Ascending aorta (tissue), 2 donors: ENCODE results near the gene KCNG4. TPM values are rescaled to one million over a fixed set of nuclear protein-coding genes. Genes with fewer than 3 reads are reported as not detected.
"Not testable (repeated sequence)": the region's sequence is repeated elsewhere in the genome, so short reads cannot be mapped to it uniquely, and the experiment has no call there.

ENCODE experiments used
- DNase-seq, 2 donors: peaks; one replicate each; pipeline ENCODE4 v3.0.0-alpha.2; 2019; ENCODE audit warnings: low spot score in 2 of 2
- H3K27ac ChIP-seq, 2 donors: fragments of 200-600 bp; sonication (generic); one replicate each; pipeline ENCODE4 v1.5.1; 2016 to 2017; ENCODE audit warnings: mild to moderate bottlenecking in 1 of 2
- H3K27me3 ChIP-seq: fragments of 200-600 bp; sonication (generic); one replicate; pipeline ENCODE4 v1.5.1; 2017
- H3K36me3 ChIP-seq, 2 donors: fragments of 200-600 bp; sonication (generic); one replicate each; pipeline ENCODE4 v1.5.1; 2016
- H3K4me1 ChIP-seq, 2 donors: fragments of 200-600 bp; sonication (generic); one replicate each; pipeline ENCODE4 v1.5.1; 2016 to 2017; ENCODE audit warnings: mild to moderate bottlenecking in 1 of 2
- H3K4me3 ChIP-seq, 2 donors: fragments of 200-600 bp; sonication (generic); one replicate each; pipeline ENCODE4 v1.5.1; 2016 to 2017; ENCODE audit warnings: mild to moderate bottlenecking in 1 of 2
- H3K9me3 ChIP-seq, 2 donors: fragments of 200-600 bp; sonication (generic); one replicate each; pipeline ENCODE4 v1.5.1; 2016
- CTCF ChIP-seq, 3 experiments: fragments of 200-600 bp in 2 of 3; fragments of 450-650 bp in 1 of 3; sonication (generic) in 2 of 3; IDR thresholded peaks; one replicate each; pipeline ENCODE4 v1.5.1; 2016 to 2019; ENCODE audit warnings: antibody characterized with exemption in 3 of 3, mild to moderate bottlenecking in 1 of 3, moderate library complexity in 1 of 3
- intact Hi-C: fragments of 100-400 bp; cut with DNase I; formaldehyde crosslinking; loops from one replicate; pipeline ENCODE4 v1.15.1; 2023
- total RNA-seq: library from RNA; depleted of rRNA; stranded (reverse); fragments of >200 nt; gene quantifications from one replicate; pipeline ENCODE4 v1.1.0, GENCODE V29; 2016

Gene KCNG4
- total RNA-seq, 1 donor from 2014 or later = not detected

- H3K27me3 ChIP-seq = no peaks in the 10 kb centered on the region
- no peak overlapping the region for H3K27ac ChIP-seq
- H3K4me1 ChIP-seq = peaks cover 5 to 6% of the 10 kb centered on the region in 2 donors
- H3K9me3 ChIP-seq = no peaks in the 10 kb centered on the region
- H3K36me3 ChIP-seq = no peaks in the 10 kb centered on the region
- H3K4me3 ChIP-seq = no peak overlapping the region
- TF ChIP-seq CTCF (IDR thresholded peaks at IDR 0.05) = no peak
- DNase-seq = no peak
- intact Hi-C loops = no loop called here
Measured at GRCh38 chr16:84224554-84224953, 15.3 kb downstream of the KCNG4 start.

- peaks cover 5 to 6% of the 10 kb centered on the region in 2 donors for H3K4me1 ChIP-seq
- H3K27me3 ChIP-seq = no peaks in the 10 kb centered on the region
- no peak overlapping the region for H3K4me3 ChIP-seq
- no peak for DNase-seq
- TF ChIP-seq CTCF (IDR thresholded peaks at IDR 0.05) = no peak
- intact Hi-C loops = no loop called here
- no peak overlapping the region for H3K27ac ChIP-seq
- H3K36me3 ChIP-seq = no peaks in the 10 kb centered on the region
- H3K9me3 ChIP-seq = no peaks in the 10 kb centered on the region
Measured at GRCh38 chr16:84223456-84223855, 16.4 kb downstream of the KCNG4 start.

DNA sequence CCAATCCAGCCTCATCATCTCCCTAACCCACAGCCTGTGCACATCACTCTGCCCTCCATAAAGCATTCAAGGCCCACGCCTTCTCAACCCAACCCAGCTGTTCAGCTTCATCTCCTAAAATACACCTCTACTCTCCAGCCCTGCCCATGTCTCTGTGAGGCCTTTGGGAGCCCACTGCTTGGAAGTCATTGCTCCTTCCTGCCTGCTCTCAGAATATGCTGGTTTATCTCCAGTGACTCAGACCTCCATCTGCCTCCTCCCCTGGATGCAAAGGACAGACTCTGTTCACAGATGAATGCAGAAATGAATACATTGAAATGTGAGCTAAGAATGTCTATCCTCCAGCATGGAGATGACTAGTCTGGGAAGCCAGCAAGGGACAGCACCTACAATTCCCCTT, 19.0 kb downstream of the KCNG4 start:
- H3K27ac ChIP-seq = no peak overlapping the region
- no peak overlapping the region for H3K4me3 ChIP-seq
- H3K36me3 ChIP-seq = no peaks in the 10 kb centered on the region
- no peaks in the 10 kb centered on the region for H3K4me1 ChIP-seq
- no peaks in the 10 kb centered on the region for H3K9me3 ChIP-seq
- H3K27me3 ChIP-seq = no peaks in the 10 kb centered on the region
- no peak for TF ChIP-seq CTCF (IDR thresholded peaks at IDR 0.05)
- intact Hi-C loops = no loop called here
- DNase-seq = no peak

- Histone ChIP-seq H3K4me3 (no peak overlapping the region), H3K9me3 (no peaks in the 10 kb centered on the region), H3K36me3 (no peaks in the 10 kb centered on the region), H3K4me1 (no peaks in the 10 kb centered on the region), H3K27me3 (no peaks in the 10 kb centered on the region), H3K27ac (no peak overlapping the region)
- no peak for DNase-seq
- TF ChIP-seq CTCF (IDR thresholded peaks at IDR 0.05) = no peak
- intact Hi-C loops = no loop called here
Measured at GRCh38 chr16:84218956-84219355, 20.9 kb downstream of the KCNG4 start.

GRCh38 chr16:84218176-84218823, 21.5 kb downstream of the KCNG4 start:
- Histone ChIP-seq H3K36me3 (no peaks in the 10 kb centered on the region), H3K27ac (no peak overlapping the region), H3K4me3 (no peak overlapping the region), H3K27me3 (no peaks in the 10 kb centered on the region), H3K9me3 (no peaks in the 10 kb centered on the region), H3K4me1 (no peaks in the 10 kb centered on the region)
- TF ChIP-seq CTCF (IDR thresholded peaks at IDR 0.05) = no peak
- intact Hi-C loops = no loop called here
- DNase-seq = no peak

DNA sequence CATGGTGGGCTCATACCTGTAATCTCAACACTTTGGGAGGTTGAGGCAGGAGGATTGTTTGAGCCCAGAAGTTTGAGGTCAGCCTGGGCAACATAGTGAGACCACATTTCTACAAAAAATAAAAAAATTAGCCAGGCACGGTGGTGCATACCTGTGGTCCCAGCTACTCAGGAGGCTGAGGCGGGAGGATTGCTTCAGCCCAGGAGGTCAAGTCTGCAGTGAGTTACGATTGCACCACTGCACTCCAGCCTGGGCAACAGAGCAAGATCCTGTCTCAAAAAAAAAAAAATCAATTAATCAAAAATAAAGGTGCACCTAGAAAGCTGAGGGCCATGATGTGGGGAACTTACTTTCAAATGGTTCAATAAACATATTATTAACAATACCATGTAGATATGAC, 23.7 kb downstream of the KCNG4 start:
- DNase-seq, H3K36me3 ChIP-seq, intact Hi-C loops, H3K9me3 ChIP-seq, H3K4me3 ChIP-seq, H3K4me1 ChIP-seq, H3K27me3 ChIP-seq, H3K27ac ChIP-seq: not testable (repeated sequence)
